ENCODE data around the gene CD68.

DNA sequence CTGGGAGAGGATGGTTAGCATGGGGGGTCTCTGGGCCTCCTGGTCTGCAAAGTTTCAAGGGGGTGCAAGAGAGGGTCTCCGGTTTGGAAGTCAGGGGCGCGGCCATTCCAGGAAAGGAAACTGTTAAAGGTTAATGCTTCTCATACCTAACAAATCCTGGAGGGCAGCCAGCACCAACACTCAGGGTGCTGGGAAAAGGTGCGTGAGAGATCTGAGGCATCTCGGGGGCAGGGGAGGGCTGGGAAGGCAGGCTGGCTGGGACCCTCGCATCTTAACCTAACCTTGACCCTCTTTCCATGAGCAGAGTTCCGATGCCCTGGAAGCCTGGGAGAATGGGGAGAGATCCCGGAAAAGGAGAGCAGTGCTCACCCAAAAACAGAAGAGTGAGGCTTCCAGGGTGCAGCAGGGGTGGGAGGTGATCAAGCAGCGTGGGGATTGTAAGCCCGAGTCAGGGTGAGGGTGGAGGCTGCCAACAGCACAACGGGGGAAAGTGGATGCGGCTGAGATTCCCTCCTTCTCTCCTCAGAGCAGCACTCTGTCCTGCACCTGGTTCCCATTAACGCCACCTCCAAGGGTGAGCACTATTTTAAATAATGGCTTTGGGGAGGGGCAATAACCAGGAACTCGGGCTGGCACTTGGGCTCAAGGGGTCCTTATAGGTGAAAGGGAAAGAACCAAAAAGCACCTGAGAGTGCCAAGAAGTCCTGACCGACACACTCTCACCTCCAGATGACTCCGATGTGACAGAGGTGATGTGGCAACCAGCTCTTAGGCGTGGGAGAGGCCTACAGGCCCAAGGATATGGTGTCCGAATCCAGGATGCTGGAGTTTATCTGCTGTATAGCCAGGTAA, 19.9 kb upstream of the CD68 start:
- TF ChIP-seq, protein P1, sequence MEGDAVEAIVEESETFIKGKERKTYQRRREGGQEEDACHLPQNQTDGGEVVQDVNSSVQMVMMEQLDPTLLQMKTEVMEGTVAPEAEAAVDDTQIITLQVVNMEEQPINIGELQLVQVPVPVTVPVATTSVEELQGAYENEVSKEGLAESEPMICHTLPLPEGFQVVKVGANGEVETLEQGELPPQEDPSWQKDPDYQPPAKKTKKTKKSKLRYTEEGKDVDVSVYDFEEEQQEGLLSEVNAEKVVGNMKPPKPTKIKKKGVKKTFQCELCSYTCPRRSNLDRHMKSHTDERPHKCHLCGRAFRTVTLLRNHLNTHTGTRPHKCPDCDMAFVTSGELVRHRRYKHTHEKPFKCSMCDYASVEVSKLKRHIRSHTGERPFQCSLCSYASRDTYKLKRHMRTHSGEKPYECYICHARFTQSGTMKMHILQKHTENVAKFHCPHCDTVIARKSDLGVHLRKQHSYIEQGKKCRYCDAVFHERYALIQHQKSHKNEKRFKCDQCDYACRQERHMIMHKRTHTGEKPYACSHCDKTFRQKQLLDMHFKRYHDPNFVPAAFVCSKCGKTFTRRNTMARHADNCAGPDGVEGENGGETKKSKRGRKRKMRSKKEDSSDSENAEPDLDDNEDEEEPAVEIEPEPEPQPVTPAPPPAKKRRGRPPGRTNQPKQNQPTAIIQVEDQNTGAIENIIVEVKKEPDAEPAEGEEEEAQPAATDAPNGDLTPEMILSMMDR (IDR thresholded peaks at IDR 0.05), result no peak
- TF ChIP-seq POLR2AphosphoS5 (IDR thresholded peaks at IDR 0.05; ENCODE audit: insufficient read depth in 1 of 2, low read depth in 1 of 2), result no peak
